ENCODE results near the gene MT3.

Gene MT3

DNA sequence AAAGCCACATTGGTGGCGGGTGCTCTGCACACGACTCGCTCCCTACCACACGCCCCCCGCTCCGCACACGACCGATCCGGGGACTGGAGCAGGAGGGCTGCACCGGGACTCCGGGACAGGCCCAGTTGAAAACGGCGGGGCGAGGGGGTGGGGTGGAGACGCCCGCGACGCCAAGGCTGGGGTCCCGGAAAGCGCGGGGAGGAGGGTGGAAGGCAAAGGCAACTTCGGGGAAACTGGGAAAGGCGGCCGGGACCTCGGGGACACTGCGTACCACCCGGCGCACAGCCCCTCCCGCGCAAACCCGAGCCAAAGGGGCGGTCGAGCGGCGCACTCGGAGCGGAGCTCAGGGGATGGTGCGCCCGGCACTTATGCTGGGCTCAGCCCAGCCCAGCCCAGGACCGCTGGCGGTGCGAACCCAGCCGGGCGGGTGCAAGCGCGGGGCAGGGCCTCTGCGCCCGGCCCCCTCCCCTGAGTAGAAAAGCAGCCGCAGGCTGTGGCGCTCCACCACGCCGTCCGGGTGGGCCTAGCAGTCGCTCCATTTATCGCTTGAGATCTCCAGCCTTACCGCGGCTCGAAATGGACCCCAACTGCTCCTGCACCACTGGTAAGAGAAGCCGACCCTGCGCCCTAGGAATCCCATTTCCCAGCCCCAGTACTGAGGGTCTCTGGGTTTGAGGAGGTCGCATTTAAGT is 43.0 kb downstream of the MT3 start, which contains the start of gene MT1M:
TSS of gene MT1M (plus strand) at position 504 of the 692 bp plus-strand sequence. CDS start at position 577, 73 bp downstream.
- DNase-seq, result no peak

DNA sequence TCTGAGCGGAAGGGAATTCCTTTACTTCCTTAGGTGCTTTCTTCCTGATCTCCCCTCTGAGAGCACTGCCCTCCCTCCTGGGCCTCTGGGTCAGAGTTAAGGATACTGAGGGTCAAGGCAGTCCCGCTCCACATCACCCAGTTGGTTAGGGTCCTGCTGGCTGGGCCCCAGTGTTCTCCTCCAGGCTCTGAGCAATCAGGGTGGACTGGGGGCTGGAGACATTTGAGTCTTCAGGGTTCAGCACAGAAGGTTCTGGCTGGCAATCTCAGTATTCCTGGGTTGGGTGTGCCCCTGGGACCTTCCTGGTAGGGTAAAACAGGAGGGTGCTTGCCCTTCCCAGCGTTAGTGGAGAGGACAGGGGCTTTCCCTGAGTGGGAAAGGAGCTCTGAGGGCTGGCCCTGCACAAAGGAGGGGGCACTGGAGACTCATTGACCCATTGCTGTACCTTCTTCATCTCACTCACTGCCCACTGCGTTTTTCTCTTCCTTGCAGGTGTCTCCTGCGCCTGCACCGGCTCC is 43.6 kb downstream of the MT3 start:
- DNase-seq, result no peak

DNA sequence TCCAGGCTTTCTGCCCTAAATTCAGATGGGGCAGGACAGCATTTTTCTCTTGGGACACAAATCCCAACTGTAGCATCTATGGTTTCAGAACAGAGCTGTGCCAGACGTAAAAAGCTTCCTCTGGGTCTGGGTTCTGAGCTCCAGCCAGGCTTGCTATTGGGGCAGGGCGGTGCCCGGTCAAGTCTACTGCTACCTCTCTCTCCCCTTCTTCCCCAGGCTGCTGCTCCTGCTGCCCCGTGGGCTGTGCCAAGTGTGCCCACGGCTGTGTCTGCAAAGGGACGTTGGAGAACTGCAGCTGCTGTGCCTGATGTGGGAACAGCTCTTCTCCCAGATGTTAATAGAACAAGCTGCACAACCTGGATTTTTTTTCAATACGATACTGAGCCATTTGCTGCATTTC is 44.2 kb downstream of the MT3 start:
- DNase-seq, result no peak

DNA sequence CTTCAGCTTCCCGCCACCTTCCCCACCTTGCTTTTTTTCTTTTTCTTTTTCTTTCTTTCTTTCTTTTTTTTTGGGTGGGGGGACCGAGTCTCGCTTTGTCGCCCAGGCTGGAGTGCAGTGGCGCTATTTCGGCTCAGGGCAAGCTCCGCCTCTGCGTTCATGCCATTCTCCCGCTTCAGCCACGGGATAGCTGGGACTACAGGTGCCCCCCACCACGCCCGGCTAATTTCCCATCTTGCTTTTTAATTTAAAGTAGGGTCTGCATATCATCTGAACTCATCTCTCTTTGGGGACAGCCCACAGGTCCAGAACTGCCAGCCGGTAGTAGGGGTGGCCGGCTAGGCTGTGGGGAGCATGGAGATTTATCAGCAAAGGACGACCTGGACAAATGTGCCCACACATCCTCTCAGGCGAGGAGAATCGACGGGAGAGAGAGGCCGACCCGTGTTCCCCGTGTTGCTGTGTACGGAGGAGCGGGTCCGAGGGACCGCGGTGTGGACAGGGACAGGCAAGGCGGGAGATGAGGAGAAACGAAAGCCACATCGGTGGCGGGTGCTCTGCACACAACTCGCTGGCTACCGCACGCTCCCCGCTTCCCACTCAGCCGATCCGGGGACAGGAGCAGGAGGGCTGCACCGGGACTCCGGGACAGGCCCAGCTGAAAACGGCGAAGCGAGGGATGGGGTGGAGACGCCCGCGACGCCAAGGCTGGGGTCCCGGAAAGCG is 45.5 kb downstream of the MT3 start:
- DNase-seq, result no peak

DNA sequence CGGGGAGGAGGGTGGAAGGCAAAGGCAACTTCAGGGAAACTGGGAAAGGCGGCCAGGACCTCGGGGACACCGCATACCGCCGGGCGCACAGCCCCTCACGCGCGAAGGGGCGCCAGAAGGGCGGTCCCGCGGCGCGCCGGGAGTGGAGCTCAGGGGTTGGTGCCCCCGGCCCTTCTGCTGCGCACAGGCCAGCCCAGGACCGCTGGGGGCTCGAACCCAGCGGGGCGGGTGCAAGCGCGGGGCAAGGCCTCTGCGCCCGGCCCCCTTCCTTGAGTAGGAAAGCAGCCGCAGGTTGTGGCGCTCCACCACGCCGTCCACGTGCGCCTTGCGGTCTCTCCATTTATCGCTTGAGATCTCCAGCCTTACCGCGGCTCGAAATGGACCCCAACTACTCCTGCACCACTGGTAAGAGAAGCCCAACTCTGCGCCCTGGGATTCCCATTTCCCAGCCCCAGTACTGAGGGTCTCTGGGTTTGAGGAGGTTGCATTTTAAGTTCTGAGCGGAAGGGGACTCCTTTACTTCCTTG is 46.2 kb downstream of the MT3 start:
- DNase-seq, result no peak

DNA sequence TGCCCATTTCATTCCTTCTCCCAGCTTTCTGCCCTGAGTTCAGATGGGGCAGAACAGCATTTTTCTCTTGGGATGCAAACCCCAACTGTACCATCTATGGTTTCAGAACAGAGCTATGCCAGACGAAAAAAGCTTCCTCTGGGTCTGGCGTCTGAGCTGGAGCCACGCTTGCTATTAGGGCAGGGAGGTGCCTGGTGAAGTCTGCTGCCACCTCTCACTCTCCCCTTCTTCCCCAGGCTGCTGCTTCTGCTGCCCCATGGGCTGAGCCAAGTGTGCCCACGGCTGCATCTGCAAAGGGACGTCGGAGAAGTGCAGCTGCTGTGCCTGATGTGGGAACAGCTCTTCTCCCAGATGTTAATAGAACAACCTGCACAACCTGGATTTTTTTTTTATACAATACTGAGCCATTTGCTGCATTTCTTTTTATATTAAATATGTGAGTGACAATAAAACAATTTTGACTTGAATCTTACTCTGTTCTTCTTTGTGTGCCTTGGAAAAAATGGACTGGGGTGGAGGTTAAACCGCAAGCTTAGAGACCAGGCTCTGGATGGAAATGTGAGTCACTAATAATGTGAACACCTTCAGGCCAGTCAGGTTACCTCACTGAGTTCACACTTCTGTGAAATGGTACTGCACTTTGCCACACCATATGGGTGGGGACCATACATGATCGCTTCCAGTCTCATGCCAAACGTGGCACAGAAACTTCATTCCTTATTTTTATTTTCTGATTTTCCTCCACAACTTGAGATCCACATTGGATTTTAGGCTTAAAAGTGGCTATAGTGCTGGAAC is 47.5 kb downstream of the MT3 start:
- DNase-seq, result no peak

DNA sequence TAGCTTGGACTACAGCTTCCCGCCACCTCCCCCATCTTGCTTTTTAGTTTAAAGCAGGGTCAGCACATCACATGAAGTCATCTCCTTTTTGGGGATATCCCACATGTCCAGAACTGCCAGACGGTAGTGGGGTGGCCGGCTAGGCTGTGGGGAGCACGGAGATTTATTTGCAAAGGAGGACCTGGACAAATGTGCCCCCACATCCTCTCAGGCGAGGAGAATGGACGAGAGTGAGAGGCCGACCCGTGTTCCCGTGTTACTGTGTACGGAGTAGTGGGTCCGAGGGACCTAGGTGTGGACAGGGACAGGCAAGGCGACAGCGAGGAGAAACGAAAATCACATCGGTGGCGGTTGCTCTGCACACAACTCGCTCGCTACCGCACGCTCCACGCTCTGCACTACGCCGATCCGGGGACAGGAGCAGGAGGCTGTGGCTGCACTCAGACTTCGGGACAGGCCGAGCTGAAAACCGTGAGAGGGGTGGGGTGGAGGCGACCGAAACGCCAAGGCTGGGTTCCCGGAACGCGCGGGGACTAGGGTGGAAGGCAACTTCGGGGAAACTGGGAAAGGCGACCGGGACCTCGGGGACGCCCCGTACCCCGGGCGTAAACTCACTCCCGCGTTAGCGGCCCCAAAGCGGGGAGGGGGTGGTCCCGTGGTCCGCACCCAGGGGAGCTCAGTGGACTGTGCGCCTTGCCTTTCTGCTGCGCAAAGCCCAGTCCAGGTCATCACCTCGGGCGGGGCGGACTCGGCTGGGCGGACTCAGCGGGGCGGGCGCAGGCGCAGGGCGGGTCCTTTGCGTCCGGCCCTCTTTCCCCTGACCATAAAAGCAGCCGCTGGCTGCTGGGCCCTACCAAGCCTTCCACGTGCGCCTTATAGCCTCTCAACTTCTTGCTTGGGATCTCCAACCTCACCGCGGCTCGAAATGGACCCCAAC is 48.8 kb downstream of the MT3 start, which contains the start of gene MT1A:
TSS of gene MT1A (plus strand) at position 853 of the 937 bp plus-strand sequence. CDS start at position 926, 73 bp downstream.
- DNase-seq, result no peak

DNA sequence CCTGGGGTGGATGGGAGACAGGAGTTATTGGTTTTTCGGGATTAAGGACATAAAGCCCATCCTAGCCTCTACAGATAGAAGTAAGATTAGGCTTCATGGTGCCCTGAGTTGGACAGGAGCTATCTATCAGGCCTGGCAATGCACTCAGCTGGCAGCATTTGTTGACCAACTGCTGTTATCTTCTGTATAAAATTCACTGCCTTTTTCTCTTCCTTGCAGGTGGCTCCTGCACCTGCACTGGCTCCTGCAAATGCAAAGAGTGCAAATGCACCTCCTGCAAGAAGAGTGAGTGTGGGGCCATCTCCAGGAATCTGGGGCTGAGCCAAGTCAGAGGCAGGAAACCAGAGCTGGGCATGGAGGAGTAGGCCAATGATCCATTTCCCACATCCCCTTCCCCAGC is 49.7 kb downstream of the MT3 start:
- DNase-seq, result no peak

DNA sequence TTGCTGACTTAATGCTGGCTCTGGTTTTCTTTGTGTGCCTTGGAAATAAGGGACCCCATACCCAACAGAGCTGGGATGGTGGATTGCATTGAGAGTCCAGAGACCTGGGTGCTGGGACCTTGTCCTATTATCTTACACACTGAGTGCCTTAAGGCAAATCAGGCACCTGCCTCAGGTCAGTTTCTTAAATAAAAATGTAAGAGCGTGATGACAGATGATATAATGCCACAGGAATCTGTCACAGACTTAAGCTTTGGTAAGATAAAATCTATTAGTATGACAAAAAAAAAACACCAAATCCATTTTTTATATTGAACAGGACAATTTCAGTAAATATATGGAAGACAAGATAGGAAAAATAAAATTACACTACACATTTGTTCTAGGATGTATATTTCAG is 50.7 kb downstream of the MT3 start:
- DNase-seq, result no peak

All from activated CD4-positive, alpha-beta T cell treated with anti-CD3 and anti-CD28 coated beads, Interleukin-2, amount 50 U/mL, for 4 hours (primary cell).